GM10248 (cell line): ENCODE results near the gene NELL1.

Source experiments
- CTCF ChIA-PET: fragments of 300-600 bp; sonication (Branson Sonifier 250); formaldehyde crosslinking; extraction: SDS; loops from one replicate; lab custom pipeline; 2021; ENCODE audit warnings: antibody characterized with exemption; lab: Yijun Ruan, JAX
- POLR2A ChIA-PET: fragments of 350-650 bp; sonication (Branson Sonifier 250); formaldehyde crosslinking; extraction: SDS; loops from one replicate; lab custom pipeline; 2020; ENCODE audit warnings: antibody characterized with exemption; lab: Yijun Ruan, JAX
- DNase-seq: peaks from one replicate; pipeline ENCODE4 v3.0.0; 2012; ENCODE audit errors: extremely low spot score
- TF ChIP-seq, protein P1 (sequence below): IDR thresholded peaks from 2 replicates; pipeline ENCODE4 v1.5.1; 2012; ENCODE audit warnings: mild to moderate bottlenecking, low read depth; ENCODE audit errors: extremely low read depth, missing control alignments, control extremely low read depth

NELL1 gene

DNA sequence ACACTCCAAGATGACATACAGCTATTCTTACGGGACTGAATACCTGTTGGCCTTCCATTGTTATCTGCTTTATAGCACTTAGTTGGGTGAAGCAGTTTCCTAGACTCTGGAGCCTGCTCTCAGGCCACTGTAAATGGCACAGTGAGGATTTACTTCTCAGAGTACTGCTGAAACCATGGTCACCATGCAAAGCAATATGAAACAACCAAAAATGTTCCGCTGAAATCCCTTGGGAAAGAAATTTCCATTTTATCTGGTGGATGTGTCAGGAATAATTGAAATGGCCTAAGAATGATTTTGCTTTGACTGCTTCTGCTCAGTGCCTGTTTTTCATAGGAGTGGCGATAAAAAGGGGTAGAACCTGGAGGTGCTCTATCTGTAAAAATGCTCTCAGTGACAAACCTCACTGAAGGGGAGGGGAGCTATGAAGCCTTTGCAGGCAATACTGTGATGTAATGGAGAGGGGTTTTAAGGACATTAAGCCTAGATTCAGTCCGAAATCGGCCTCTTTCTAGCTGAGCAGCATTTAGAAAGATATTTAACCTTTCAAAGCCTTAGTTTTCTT, 871.9 kb downstream of the NELL1 start:
- TF ChIP-seq, protein P1, sequence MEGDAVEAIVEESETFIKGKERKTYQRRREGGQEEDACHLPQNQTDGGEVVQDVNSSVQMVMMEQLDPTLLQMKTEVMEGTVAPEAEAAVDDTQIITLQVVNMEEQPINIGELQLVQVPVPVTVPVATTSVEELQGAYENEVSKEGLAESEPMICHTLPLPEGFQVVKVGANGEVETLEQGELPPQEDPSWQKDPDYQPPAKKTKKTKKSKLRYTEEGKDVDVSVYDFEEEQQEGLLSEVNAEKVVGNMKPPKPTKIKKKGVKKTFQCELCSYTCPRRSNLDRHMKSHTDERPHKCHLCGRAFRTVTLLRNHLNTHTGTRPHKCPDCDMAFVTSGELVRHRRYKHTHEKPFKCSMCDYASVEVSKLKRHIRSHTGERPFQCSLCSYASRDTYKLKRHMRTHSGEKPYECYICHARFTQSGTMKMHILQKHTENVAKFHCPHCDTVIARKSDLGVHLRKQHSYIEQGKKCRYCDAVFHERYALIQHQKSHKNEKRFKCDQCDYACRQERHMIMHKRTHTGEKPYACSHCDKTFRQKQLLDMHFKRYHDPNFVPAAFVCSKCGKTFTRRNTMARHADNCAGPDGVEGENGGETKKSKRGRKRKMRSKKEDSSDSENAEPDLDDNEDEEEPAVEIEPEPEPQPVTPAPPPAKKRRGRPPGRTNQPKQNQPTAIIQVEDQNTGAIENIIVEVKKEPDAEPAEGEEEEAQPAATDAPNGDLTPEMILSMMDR, result no peak
- ChIA-PET POLR2A (no interaction called here), CTCF (no interaction called here)
- DNase-seq, result no peak

DNA sequence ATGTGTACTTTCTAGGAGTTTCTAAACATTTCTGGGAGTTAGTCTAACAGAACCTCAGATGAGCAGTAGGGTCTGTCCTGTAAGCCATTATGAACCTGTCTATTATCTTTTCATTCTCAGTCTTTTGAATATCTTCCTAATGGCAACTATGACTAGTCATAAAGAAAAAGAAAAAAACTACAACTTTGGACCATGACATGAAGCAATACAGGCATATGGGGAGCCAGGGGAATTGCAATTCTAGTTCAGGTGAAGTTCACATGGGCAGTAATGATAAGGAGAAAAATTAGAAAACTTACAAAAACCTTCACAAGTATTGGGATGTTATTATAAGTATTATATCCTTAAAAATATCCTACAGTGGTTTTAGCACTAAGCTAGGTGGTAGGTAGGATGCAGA, 874.5 kb downstream of the NELL1 start:
- POLR2A ChIA-PET, result no interaction called here
- TF ChIP-seq, protein P1, result no peak
- DNase-seq, result no peak
- CTCF ChIA-PET, result interaction anchor here (0.9 to 1.0 kb wide), 2 partner anchors 9 to 13 kb away, joined by 3 to 4 read pairs; no protein-coding TSS in a partner anchor

DNA sequence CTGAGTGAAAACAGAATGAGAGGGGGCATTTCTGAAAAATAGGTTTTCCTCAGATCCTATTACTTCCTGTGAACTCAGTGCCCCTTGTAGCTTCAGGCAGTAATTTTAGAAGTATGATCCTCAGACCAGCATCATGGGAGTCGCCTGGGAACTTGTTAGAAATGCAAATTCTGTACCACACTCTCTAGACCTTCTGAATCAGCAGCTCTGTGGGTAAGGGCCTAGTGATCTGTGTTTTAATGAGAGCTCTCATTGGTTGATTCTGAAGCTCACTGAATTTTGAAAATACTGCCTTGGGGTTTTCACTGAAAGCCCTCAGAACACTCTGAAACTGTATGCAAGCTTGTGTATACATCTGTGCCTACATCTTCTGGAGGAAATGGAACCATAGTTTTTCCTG, 876.3 kb downstream of the NELL1 start:
- ChIA-PET CTCF (interaction anchor here (1.2 to 2.5 kb wide), 3 partner anchors 10 to 34 kb away, joined by 4 to 6 read pairs (median 4); no protein-coding TSS in a partner anchor), POLR2A (no interaction called here)
- no peak for DNase-seq
- TF ChIP-seq, protein P1, result no peak

DNA sequence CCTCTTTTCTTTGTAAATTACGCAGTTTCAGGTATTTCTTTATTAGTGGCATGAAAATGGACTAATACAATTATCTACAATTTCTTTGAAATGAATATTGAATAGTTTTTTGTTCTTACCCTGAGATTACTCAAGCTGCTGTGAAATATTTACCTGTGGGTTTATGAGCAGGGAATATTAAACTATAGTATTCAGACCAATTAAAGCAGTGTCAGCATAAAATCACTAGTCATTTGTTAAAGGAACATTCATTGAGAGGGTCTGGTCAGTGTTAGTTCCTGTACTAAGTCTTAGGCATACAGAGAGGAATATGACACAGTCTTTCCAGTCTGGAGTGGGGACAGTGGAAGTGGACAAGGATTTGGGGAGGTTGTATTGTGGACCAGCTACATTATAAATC, 877.3 kb downstream of the NELL1 start:
- CTCF ChIA-PET, result interaction anchor here (1.0 to 2.5 kb wide), 3 partner anchors 17 to 35 kb away, joined by 3 to 6 read pairs (median 3); no protein-coding TSS in a partner anchor

DNA sequence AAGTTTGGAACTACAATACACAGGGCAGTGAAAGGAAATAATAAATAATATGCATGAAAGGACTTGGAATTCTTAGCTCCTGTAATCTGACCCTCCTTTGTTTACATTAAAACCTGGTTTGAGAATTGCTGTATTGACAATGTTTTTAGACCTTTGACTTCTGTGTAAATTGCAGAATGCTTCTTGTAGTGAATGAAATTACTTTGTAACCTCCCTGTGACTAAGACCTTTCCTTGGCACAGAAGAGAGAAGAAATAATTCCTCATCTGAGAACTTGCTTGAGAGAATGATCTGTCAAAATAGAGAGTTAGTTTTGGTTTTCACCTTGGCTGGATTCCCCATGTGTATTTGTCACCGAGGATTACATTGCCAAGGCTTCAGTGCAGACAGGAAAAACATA, 883.5 kb downstream of the NELL1 start:
- TF ChIP-seq, protein P1, result no peak
- ChIA-PET POLR2A (no interaction called here), CTCF (interaction anchor here (0.7 to 1.5 kb wide), 3 partner anchors 9 to 58 kb away, joined by 3 to 4 read pairs (median 3); no protein-coding TSS in a partner anchor)
- DNase-seq, result no peak

More for the DNA sequence above, 877.3 kb downstream of the NELL1 start:
- DNase-seq, result no peak
- TF ChIP-seq, protein P1, result no peak
- POLR2A ChIA-PET, result no interaction called here

DNA sequence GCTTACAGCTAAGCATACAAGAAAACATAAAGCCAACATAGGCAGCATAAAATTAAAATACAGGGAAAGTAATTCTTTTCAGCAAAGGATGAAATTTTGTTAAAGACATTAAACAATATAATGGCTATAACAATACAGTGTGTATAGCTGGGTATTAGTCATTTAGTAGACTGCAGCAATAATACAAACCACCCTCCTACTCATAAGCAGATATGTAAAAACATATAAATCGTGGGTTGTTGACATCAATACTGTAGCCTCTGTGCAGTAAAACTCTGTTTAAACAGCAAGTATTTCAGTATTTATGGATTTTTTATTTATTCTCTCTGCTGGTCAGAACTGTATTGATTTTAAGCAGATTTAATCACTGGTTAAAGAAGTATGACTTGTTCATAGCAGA, 884.4 kb downstream of the NELL1 start:
- ChIA-PET CTCF (interaction anchor here (0.7 to 1.5 kb wide), 3 partner anchors 10 to 59 kb away, joined by 3 to 4 read pairs (median 3); no protein-coding TSS in a partner anchor), POLR2A (no interaction called here)
- DNase-seq, result no peak
- TF ChIP-seq, protein P1, result no peak
